Measurements from ENCODE around the gene GTF2H2C_2.
"Not testable (repeated sequence)": the region's sequence is repeated elsewhere in the genome, so short reads cannot be mapped to it uniquely, and the experiment has no call there.

GTF2H2C_2 gene

DNA sequence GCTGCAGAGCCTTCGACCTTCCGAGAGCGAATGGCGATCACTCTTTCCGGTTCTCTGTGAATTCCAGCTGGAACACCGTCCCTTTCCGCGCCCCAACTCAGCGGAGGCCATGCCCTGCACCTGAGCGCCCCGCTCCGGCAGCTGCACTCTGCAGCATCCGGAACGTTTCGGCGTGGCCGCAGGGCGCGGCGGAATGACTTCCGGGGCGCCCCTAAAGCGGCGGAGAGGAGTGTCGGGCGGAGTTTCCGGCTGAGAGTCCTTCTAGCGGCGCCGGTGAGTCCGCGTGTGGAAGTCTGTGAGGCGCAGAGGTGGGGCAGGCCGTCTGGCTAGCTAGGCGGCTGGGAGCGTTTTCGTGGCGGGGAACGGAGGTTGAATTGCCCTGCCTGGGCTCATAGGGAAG, at the start of gene GTF2H2C_2:
Gene GTF2H2C_2, plus strand, starts transcription at position 252 of the 400 bp plus-strand sequence.
- DNase-seq (ENCODE audit: extremely low read depth in 1 of 11, low read depth in 9 of 11, low spot score in 4 of 11) = not testable (repeated sequence)

- peak in 1 of 11 donors; percentile 9 for DNase-seq (ENCODE audit: extremely low read depth in 1 of 11, low read depth in 9 of 11, low spot score in 4 of 11)
Measured at GRCh38 chr5:70400984-70401686, 14.0 kb upstream of the GTF2H2C_2 start.

DNA sequence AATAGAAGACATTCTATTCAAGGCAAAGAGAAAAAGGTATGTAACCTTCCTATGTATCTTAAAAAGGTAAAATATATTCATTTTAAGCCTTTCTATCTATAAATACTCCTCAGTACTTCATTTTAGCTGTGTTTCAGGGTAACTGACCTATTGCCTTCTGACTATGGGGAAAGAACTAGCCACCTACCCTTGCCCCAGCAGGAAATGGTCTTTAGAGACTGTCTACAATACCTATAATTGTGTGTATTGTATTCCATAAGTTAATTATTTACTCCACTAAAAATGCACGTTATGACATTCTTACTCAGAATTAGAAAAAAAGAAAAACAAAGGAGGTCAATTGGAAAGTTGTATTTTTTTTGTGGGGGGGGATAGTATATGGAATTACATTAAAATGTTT, 6.2 kb downstream of the GTF2H2C_2 start:
- DNase-seq (ENCODE audit: extremely low read depth in 1 of 11, low read depth in 9 of 11, low spot score in 4 of 11) = not testable (repeated sequence)

GRCh38 chr5:70423215-70423614, 8.0 kb downstream of the GTF2H2C_2 start:
- DNase-seq (ENCODE audit: extremely low read depth in 1 of 11, low read depth in 9 of 11, low spot score in 4 of 11) = not testable (repeated sequence)

GRCh38 chr5:70438518-70438917, 23.4 kb downstream of the GTF2H2C_2 start:
- not testable (repeated sequence) for DNase-seq (ENCODE audit: extremely low read depth in 1 of 11, low read depth in 9 of 11, low spot score in 4 of 11)

DNA sequence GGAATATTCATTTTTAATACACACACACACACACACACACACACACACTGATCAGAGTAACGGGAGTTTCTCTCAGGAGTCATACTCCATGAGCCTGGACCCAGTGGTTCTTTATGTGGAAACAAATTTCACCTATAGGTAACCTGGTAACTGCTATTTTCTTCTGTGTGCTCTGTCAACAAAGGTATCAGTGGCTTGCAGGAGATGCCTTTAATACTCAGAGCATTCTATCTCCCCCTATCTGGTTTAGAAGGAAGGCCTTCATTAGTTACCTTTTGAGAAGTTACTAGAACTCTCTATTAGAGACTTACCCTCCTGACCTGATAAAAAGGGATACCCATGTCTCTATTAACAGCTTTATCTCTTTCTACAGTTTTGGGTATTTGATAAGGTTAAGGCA, 34.4 kb downstream of the GTF2H2C_2 start:
- DNase-seq (ENCODE audit: extremely low read depth in 1 of 11, low read depth in 9 of 11, low spot score in 4 of 11) = not testable (repeated sequence)

GRCh38 chr5:70451249-70451984, 36.2 kb downstream of the GTF2H2C_2 start:
- DNase-seq (ENCODE audit: extremely low read depth in 1 of 11, low read depth in 9 of 11, low spot score in 4 of 11) = not testable (repeated sequence)

GRCh38 chr5:70457093-70457492, 41.9 kb downstream of the GTF2H2C_2 start:
- DNase-seq (ENCODE audit: extremely low read depth in 1 of 11, low read depth in 9 of 11, low spot score in 4 of 11) = not testable (repeated sequence)

- DNase-seq (ENCODE audit: extremely low read depth in 1 of 11, low read depth in 9 of 11, low spot score in 4 of 11) = not testable (repeated sequence)
Measured at GRCh38 chr5:70459188-70459587, 44.0 kb downstream of the GTF2H2C_2 start.

- DNase-seq (ENCODE audit: extremely low read depth in 1 of 11, low read depth in 9 of 11, low spot score in 4 of 11) = not testable (repeated sequence)
Measured at GRCh38 chr5:70461984-70462383, 46.8 kb downstream of the GTF2H2C_2 start.

DNA sequence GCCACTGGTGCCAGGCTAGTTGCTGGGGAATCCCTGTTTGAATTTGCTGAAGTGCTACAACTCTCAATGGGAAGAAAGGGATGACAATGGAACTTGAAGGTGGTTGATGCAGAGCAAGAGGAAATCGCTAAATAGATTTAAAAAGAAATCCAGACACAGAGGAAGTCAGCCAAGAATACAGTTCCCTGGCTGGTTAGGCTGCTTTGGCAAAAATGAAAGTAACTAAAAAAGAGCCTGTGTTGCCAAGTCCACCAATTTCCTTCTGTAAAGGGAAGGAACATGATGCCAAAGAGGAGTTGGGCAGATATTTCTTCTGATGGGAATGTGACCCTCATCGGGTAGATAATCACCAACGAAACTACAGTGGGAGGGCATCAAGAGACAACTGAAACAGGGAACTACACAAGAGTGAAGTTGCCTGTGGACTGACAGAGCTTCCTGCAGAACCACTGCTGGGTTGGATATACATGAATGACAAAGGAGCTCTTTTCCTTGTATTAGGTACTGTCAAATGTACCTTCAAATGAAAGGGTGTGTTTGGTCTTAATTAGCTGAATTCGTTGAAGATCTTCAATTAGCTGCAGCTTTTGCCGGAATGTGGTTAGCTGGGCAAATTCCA, 49.0 kb downstream of the GTF2H2C_2 start:
- not testable (repeated sequence) for DNase-seq (ENCODE audit: extremely low read depth in 1 of 11, low read depth in 9 of 11, low spot score in 4 of 11)

GRCh38 chr5:70469926-70470509, 54.9 kb downstream of the GTF2H2C_2 start:
- DNase-seq (ENCODE audit: extremely low read depth in 1 of 11, low read depth in 9 of 11, low spot score in 4 of 11) = not testable (repeated sequence)

Data from renal cortex interstitium (tissue), 11 donors.